Ovary (tissue), 9 donors: Measurements from ENCODE around the gene PGAP3. TPM values are rescaled to one million over a fixed set of nuclear protein-coding genes. Genes with fewer than 3 reads are reported as not detected.
"Not testable (repeated sequence)": the region's sequence is repeated elsewhere in the genome, so short reads cannot be mapped to it uniquely, and the experiment has no call there.

Experiments used
- DNase-seq, 5 donors: peaks; one replicate each; pipeline ENCODE4 v3.0.0-alpha.2; 2019 to 2020
- H3K27ac ChIP-seq, 2 donors: fragments of 200-600 bp; one replicate each; pipeline versions ENCODE4 v1.5.1 to v1.8.0; 2019 to 2022
- H3K27me3 ChIP-seq: fragments of 200-600 bp; one replicate; pipeline ENCODE4 v1.8.0; 2022
- H3K36me3 ChIP-seq: fragments of 200-600 bp; sonication (generic); one replicate; pipeline ENCODE4 v1.5.1; 2019
- H3K4me1 ChIP-seq: one replicate; pipeline ENCODE4 v1.8.1; 2013; ENCODE audit warnings: mild to moderate bottlenecking, moderate library complexity; ENCODE audit not compliant: insufficient read depth
- H3K4me3 ChIP-seq: fragments of 200-600 bp; sonication (generic); one replicate; pipeline ENCODE4 v1.5.1; 2017
- H3K9me3 ChIP-seq, 2 donors: fragments of 200-600 bp in 1 of 2; sonication (generic) in 1 of 2; one replicate each; pipeline versions ENCODE4 v1.5.1 to v1.8.1; 2013 to 2019; ENCODE audit warnings: mild to moderate bottlenecking in 1 of 2, moderate library complexity in 1 of 2
- EP300 ChIP-seq: sonication (generic); formaldehyde crosslinking; IDR thresholded peaks from one replicate; pipeline ENCODE4 v1.6.1; 2017; ENCODE audit warnings: antibody characterized with exemption
- POLR2A ChIP-seq: fragments of 450-650 bp; IDR thresholded peaks from one replicate; pipeline ENCODE4 v1.6.1; 2017; ENCODE audit warnings: antibody characterized with exemption, mild to moderate bottlenecking, moderate library complexity
- WGBS, 3 donors: extraction: QIAGEN DNeasy Blood & Tissue Kit in 1 of 3; methylation state at CpG; one replicate each; pipeline versions ENCODE4 v1.1.5 to v1.1.7; 2013 to 2017; 5-methylcytosine and 5-hydroxymethylcytosine counted together
- intact Hi-C, 4 donors: fragments of 100-400 bp; cut with DNase I; formaldehyde crosslinking; loops; one replicate each; pipeline versions ENCODE4 v1.11.0 to v1.15.1; 2022 to 2023
- polyA plus RNA-seq, 2 donors: library from polyadenylated mRNA; stranded (reverse); fragments of 200-250 nt in 1 of 2; fragments of 350-450 nt in 1 of 2; fragmentation: Illumina TruSeq in 1 of 2; extraction: RNeasy Lipid Tissue Mini Kit (QIAGEN cat#74804) in 1 of 2; gene quantifications; one replicate each; pipeline ENCODE4 v1.2.3, GENCODE V29; 2013 to 2014
- total RNA-seq, 7 donors: library from RNA; depleted of rRNA in 2 of 7; stranded (reverse); fragments of >200 nt in 2 of 7; fragmentation: NEBNext Ultra II Directional in 3 of 7; extraction: Animal tissue kit (Norgen Biotek cat#: 25700) in 3 of 7; gene quantifications; one replicate each; pipeline versions ENCODE4 v1.1.0 to v1.2.4, GENCODE V29; 2016 to 2023
- TF ChIP-seq, protein P1 (sequence below), 3 donors: fragments of 450-650 bp in 2 of 3; fragments of 200-600 bp in 1 of 3; IDR thresholded peaks; one replicate each; pipeline versions ENCODE4 v1.5.1 to v1.8.0; 2016 to 2022; ENCODE audit warnings: antibody characterized with exemption in 3 of 3, mild to moderate bottlenecking in 1 of 3
- donor health status: DM: no; HTN: no; CAD: no; lungs with moderate emphysema.
- donor health status: DM: no; HTN: no; CAD: no.
- donor health status: Bipolar disorder and iron deficiency.
- donor health status: DM: yes; HTN: yes; CAD: no.
- donor health status: DM: no; HTN: no; CAD: no.
- donor health status: DM: yes; HTN: yes; CAD: no.

Gene PGAP3
- total and polyA plus RNA-seq, 9 donors, result 7.9 to 31.3 (median 19.6) TPM

DNA sequence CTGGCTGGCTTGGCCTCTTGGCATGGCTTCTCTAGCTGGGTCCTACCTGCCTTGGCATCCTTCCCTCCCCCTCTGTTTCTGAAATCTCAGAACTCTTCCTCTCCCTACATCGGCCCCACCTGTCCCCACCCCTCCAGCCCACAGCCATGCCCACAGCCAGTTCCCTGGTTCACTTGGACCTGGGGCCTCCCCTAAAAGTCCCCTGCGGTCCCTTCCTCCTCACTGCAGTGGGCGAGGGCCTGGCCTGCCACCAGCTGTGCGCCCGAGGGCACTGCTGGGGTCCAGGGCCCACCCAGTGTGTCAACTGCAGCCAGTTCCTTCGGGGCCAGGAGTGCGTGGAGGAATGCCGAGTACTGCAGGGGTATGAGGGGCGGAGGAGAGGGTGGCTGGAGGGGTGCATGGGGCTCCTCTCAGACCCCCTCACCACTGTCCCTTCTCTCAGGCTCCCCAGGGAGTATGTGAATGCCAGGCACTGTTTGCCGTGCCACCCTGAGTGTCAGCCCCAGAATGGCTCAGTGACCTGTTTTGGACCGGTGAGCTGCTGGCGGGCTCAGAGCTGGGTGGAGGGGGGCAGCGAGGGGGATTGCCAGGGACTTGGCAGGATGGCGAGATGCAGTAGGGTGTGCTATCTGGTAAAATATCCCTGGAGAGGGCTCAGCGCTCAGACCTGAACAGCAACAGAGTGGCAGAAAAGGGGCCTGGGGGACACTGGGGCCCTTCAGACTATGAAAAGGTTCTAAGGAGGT, 28.4 kb upstream of the PGAP3 start:
- DNase-seq, result no peak
- WGBS, 3 donors, result 93 to 94% (median 94%) methylated on average over 15 of the region's 15 CpGs
- Histone ChIP-seq H3K36me3 (no peaks in the 10 kb centered on the region), H3K4me3 (no peak overlapping the region), H3K27me3 (no peaks in the 10 kb centered on the region), H3K9me3 (no peaks in the 10 kb centered on the region), H3K4me1 (no peaks in the 10 kb centered on the region), H3K27ac (no peak overlapping the region)
- intact Hi-C loops, result no loop called here
- no peak for TF ChIP-seq EP300
- TF ChIP-seq, protein P1, sequence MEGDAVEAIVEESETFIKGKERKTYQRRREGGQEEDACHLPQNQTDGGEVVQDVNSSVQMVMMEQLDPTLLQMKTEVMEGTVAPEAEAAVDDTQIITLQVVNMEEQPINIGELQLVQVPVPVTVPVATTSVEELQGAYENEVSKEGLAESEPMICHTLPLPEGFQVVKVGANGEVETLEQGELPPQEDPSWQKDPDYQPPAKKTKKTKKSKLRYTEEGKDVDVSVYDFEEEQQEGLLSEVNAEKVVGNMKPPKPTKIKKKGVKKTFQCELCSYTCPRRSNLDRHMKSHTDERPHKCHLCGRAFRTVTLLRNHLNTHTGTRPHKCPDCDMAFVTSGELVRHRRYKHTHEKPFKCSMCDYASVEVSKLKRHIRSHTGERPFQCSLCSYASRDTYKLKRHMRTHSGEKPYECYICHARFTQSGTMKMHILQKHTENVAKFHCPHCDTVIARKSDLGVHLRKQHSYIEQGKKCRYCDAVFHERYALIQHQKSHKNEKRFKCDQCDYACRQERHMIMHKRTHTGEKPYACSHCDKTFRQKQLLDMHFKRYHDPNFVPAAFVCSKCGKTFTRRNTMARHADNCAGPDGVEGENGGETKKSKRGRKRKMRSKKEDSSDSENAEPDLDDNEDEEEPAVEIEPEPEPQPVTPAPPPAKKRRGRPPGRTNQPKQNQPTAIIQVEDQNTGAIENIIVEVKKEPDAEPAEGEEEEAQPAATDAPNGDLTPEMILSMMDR (IDR thresholded peaks at IDR 0.05), result no peak
- TF ChIP-seq POLR2A, result no peak

DNA sequence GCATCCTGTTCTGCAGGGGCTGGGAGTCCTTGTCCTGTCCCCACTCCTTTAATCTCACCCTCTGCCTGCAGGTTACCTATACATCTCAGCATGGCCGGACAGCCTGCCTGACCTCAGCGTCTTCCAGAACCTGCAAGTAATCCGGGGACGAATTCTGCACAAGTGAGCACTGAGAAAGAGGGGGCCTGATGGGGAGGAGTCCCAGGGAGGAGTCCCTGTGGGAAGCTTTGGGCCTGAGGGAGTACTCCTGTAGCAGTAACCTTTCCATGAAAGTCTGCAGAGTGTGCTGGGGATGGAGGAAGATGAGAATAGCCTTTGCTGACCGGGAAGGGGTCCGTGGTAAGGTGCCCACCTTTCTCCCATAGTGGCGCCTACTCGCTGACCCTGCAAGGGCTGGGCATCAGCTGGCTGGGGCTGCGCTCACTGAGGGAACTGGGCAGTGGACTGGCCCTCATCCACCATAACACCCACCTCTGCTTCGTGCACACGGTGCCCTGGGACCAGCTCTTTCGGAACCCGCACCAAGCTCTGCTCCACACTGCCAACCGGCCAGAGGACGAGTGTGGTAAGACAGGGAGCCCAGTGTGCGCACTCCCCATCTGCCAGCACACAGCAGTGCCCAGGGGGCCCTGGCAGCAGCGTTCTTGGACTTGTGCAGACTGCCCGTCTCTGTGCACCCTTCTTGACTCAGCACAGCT, 27.7 kb upstream of the PGAP3 start:
- DNase-seq, result no peak
- H3K9me3 ChIP-seq, result no peaks in the 10 kb centered on the region
- intact Hi-C loops, result no loop called here
- no peaks in the 10 kb centered on the region for H3K4me1 ChIP-seq
- H3K27me3 ChIP-seq, result no peaks in the 10 kb centered on the region
- TF ChIP-seq EP300 (no peak), POLR2A (no peak)
- TF ChIP-seq, protein P1 (IDR thresholded peaks at IDR 0.05), result no peak
- no peak overlapping the region for H3K4me3 ChIP-seq
- 92 to 94% (median 94%) methylated on average over 18 of the region's 18 CpGs for WGBS, 3 donors
- no peak overlapping the region for H3K27ac ChIP-seq
- no peaks in the 10 kb centered on the region for H3K36me3 ChIP-seq

DNA sequence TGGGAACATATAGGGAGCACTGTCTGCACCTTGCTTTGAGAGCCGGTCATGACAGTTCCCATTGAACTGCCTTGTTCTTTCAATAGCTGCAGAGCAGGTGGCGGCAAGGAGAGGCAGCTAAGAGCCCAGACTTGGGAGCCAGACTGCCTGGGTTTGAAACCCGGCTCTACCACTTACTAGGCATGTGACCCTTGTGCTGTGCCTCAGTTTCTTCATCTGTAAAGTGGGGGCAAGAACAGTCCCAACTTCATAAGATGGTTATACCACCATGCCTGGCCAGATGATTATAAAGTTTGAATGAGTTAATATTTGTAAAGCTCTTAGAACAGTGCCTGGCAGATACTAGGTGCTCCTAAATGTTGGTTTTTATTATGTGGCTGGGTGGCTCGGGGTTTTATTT, 26.4 kb upstream of the PGAP3 start:
- Histone ChIP-seq H3K27me3 (no peaks in the 10 kb centered on the region), H3K27ac (no peak overlapping the region), H3K9me3 (no peaks in the 10 kb centered on the region), H3K36me3 (no peaks in the 10 kb centered on the region), H3K4me1 (no peaks in the 10 kb centered on the region), H3K4me3 (no peak overlapping the region)
- DNase-seq, result no peak
- TF ChIP-seq, protein P1 (IDR thresholded peaks at IDR 0.05), result no peak
- TF ChIP-seq POLR2A (no peak), EP300 (no peak)
- intact Hi-C loops, result no loop called here
- WGBS, 3 donors, result 90 to 93% (median 93%) methylated on average over 4 of the region's 4 CpGs

DNA sequence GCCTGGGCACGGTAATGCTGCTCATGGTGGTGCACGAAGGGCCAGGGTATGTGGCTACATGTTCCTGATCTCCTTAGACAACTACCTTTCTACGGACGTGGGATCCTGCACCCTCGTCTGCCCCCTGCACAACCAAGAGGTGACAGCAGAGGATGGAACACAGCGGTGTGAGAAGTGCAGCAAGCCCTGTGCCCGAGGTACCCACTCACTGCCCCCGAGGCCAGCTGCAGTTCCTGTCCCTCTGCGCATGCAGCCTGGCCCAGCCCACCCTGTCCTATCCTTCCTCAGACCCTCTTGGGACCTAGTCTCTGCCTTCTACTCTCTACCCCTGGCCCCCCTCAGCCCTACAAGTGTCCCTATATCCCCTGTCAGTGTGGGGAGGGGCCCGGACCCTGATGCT, 24.0 kb upstream of the PGAP3 start:
- H3K4me3 ChIP-seq, result no peak overlapping the region
- no peaks in the 10 kb centered on the region for H3K36me3 ChIP-seq
- WGBS, 3 donors, result 89 to 93% (median 91%) methylated on average over 10 of the region's 10 CpGs

DNA sequence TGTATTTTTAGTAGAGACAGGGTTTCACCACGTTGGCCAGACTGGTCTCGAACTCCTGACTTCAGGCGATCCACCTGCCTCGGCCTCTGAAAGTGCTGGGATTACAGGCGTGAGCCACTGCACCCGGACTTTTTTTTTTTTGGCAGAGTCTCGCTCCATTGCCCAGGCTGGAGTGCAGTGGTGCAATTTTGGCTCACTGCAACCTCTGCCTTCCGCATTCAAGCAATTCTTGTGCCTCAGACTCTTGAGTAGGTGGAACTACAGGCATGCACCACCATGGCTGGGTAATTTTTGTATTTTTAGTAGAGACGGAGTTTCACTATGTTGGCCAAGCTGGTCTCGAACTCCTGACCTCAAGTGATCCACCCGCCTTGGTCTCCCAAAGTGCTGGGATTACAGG, 23.2 kb upstream of the PGAP3 start:
- H3K27me3 ChIP-seq, H3K9me3 ChIP-seq, H3K4me3 ChIP-seq, H3K36me3 ChIP-seq, DNase-seq, H3K4me1 ChIP-seq, intact Hi-C loops, H3K27ac ChIP-seq: not testable (repeated sequence)
- WGBS, 3 donors, result 90 to 93% (median 90%) methylated on average over 11 of the region's 11 CpGs

More for the DNA sequence above, 24.0 kb upstream of the PGAP3 start:
- H3K9me3 ChIP-seq, result no peaks in the 10 kb centered on the region
- no peaks in the 10 kb centered on the region for H3K27me3 ChIP-seq
- intact Hi-C loops, result no loop called here
- H3K27ac ChIP-seq, result no peak overlapping the region
- DNase-seq, result no peak
- no peaks in the 10 kb centered on the region for H3K4me1 ChIP-seq
- TF ChIP-seq POLR2A (no peak), EP300 (no peak)
- TF ChIP-seq, protein P1 (IDR thresholded peaks at IDR 0.05), result no peak
